CD4-positive, alpha-beta T cell (primary cell): ENCODE measurements around the gene BRMS1. TPM values are rescaled to one million over a fixed set of nuclear protein-coding genes. Genes with fewer than 3 reads are reported as not detected.

Source experiments
- ATAC-seq: fragments of 200-7000 bp; cut with Tn5 transposase; one replicate; pipeline ENCODE4 v1.10.0; 2022; ENCODE audit warnings: mild to moderate bottlenecking; ENCODE audit not compliant: poor library complexity
- CTCF ChIA-PET: fragments of 350-600 bp; sonication (Branson Sonifier 250); formaldehyde crosslinking; loops from one replicate; lab custom pipeline; 2021; ENCODE audit warnings: antibody characterized with exemption, inconsistent platforms; lab: Charles Lee
- POLR2A ChIA-PET: fragments of 350-600 bp; sonication (Branson Sonifier 250); formaldehyde crosslinking; loops from one replicate; lab custom pipeline; 2021; ENCODE audit warnings: antibody characterized with exemption, inconsistent platforms; lab: Charles Lee
- DNase-seq, 14 experiments: peaks; one replicate each; pipeline ENCODE4 v3.0.0-alpha.2; 2013 to 2020; ENCODE audit warnings: mixed read lengths in 2 of 14
- H3K27ac ChIP-seq, 2 donors: one replicate each; pipeline versions ENCODE4 v1.5.1 to v1.7.0; 2013; ENCODE audit warnings: low read length in 2 of 2, low read depth in 1 of 2, mild to moderate bottlenecking in 1 of 2
- H3K27me3 ChIP-seq, 2 experiments: 1 replicate in 1 of 2; 2 replicates in 1 of 2; pipeline versions ENCODE4 v1.6.1 to v1.7.0; 2013; ENCODE audit warnings: low read length in 2 of 2, control low read depth in 1 of 2, mild to moderate bottlenecking in 1 of 2, moderate library complexity in 1 of 2; ENCODE audit not compliant: insufficient read depth in 2 of 2, control insufficient read depth in 1 of 2
- H3K36me3 ChIP-seq: one replicate; pipeline ENCODE4 v1.6.1; 2013; ENCODE audit warnings: low read length, control low read depth; ENCODE audit not compliant: insufficient read depth
- H3K4me1 ChIP-seq: one replicate; pipeline ENCODE4 v1.6.1; 2013; ENCODE audit warnings: low read length, control low read depth; ENCODE audit not compliant: insufficient read depth
- H3K4me3 ChIP-seq: one replicate; pipeline ENCODE4 v1.5.1; 2013; ENCODE audit warnings: mild to moderate bottlenecking, low read length, moderate library complexity
- H3K9me3 ChIP-seq, 2 experiments: 1 replicate in 1 of 2; 2 replicates in 1 of 2; pipeline versions ENCODE4 v1.6.1 to v1.7.0; 2013; ENCODE audit warnings: low read length in 2 of 2, mild to moderate bottlenecking in 2 of 2, control low read depth in 1 of 2, moderate library complexity in 1 of 2; ENCODE audit not compliant: control insufficient read depth in 1 of 2, insufficient read depth in 1 of 2
- H3K27ac Mint-ChIP-seq: one replicate; pipeline ENCODE4 v1.8.0; 2020; ENCODE audit warnings: mixed read lengths
- H3K27me3 Mint-ChIP-seq: one replicate; pipeline ENCODE4 v1.8.0; 2021; ENCODE audit warnings: mixed read lengths
- H3K36me3 Mint-ChIP-seq: one replicate; pipeline ENCODE4 v1.8.0; 2021; ENCODE audit warnings: low read depth, mixed read lengths
- H3K4me1 Mint-ChIP-seq: one replicate; pipeline ENCODE4 v1.8.0; 2021; ENCODE audit warnings: low read depth, mixed read lengths
- H3K4me3 Mint-ChIP-seq: one replicate; pipeline ENCODE4 v1.8.0; 2020; ENCODE audit warnings: mild to moderate bottlenecking, mixed read lengths
- H3K9me3 Mint-ChIP-seq: one replicate; pipeline ENCODE4 v1.8.0; 2020; ENCODE audit warnings: mixed read lengths
- CTCF ChIP-seq: fragments of 200-600 bp; IDR thresholded peaks from one replicate; pipeline ENCODE4 v1.8.0; 2022; ENCODE audit warnings: antibody characterized with exemption, mild to moderate bottlenecking
- intact Hi-C, 2 experiments: fragments of 100-400 bp; cut with DNase I in 1 of 2; cut with micrococcal nuclease in 1 of 2; formaldehyde crosslinking; loops; one replicate each; pipeline versions ENCODE4 v1.15.1 to v1.9.0; 2023 to 2025; cut with DNase I, micrococcal nuclease
- total RNA-seq, 174 experiments: library from RNA in 2 of 174; stranded (reverse) in 2 of 174; gene quantifications; one replicate each; pipeline ENCODE4 v1.2.3 and lab custom pipeline; 2021 to 2026

Gene BRMS1
- total RNA-seq, 2 experiments from 2014 or later, result 52.7 to 58.4 TPM

- Mint-ChIP-seq H3K4me3 (no peak overlapping the region), H3K27me3 (no peaks in the 10 kb centered on the region), H3K36me3 (no peaks in the 10 kb centered on the region), H3K9me3 (no peaks in the 10 kb centered on the region), H3K27ac (peak overlapping the region; percentile 85), H3K4me1 (peaks cover 32% of the 10 kb centered on the region)
- no peaks in the 10 kb centered on the region for H3K27me3 ChIP-seq
- H3K36me3 ChIP-seq, result no peaks in the 10 kb centered on the region
- no peak for TF ChIP-seq CTCF
- no peaks in the 10 kb centered on the region for H3K9me3 ChIP-seq
- ChIA-PET POLR2A (interaction anchor here (1.2 to 2.9 kb wide), 3 partner anchors 12 to 17 kb away, joined by 6 to 13 read pairs (median 11); partner anchors contain the start of gene CD248), CTCF (interaction anchor here (0.9 to 4.0 kb wide), 3 partner anchors 17 to 109 kb away, joined by 3 to 30 read pairs (median 4); partner anchors contain the start of gene MRPL11)
- DNase-seq (no peak), ATAC-seq (no peak)
- no peak overlapping the region for H3K4me3 ChIP-seq
- no peak overlapping the region for H3K27ac ChIP-seq
- intact Hi-C loops, result loop anchor here (1.0 to 5.0 kb wide), 2 partner anchors 58 kb away; no protein-coding TSS in a partner anchor
- H3K4me1 ChIP-seq, result peaks cover 46% of the 10 kb centered on the region
These were observed 15.7 kb downstream of the BRMS1 start for GRCh38 chr11:66329165-66329673.

- H3K4me1 Mint-ChIP-seq, result peaks cover 39% of the 10 kb centered on the region
- H3K4me3 Mint-ChIP-seq, result peak overlapping the region; percentile 42
- Histone ChIP-seq H3K4me3 (no peak overlapping the region), H3K9me3 (no peaks in the 10 kb centered on the region), H3K27me3 (no peaks in the 10 kb centered on the region), H3K27ac (no peak overlapping the region), H3K4me1 (peaks cover 46% of the 10 kb centered on the region), H3K36me3 (no peaks in the 10 kb centered on the region)
- H3K36me3 Mint-ChIP-seq, result no peaks in the 10 kb centered on the region
- peak; percentile 90 for ATAC-seq
- intact Hi-C loops, result loop anchor here (1.0 to 5.0 kb wide), 5 partner anchors 16 to 59 kb away; partner anchors contain the start of gene BRMS1 (in 1 of the 2)
- peak overlapping the region; percentile 85 for H3K27ac Mint-ChIP-seq
- no peaks in the 10 kb centered on the region for H3K9me3 Mint-ChIP-seq
- TF ChIP-seq CTCF, result peak; percentile 93
- ChIA-PET CTCF (interaction anchor here (0.9 to 4.0 kb wide), 3 partner anchors 16 to 110 kb away, joined by 3 to 30 read pairs (median 4); partner anchors contain the start of gene MRPL11), POLR2A (interaction anchor here (1.2 to 1.4 kb wide), 2 partner anchors 11 to 17 kb away, joined by 6 to 11 read pairs; partner anchors contain the start of gene CD248)
- DNase-seq, result peak; percentile 68 to 92 (median 77)
- H3K27me3 Mint-ChIP-seq, result no peaks in the 10 kb centered on the region
These were observed 16.4 kb downstream of the BRMS1 start for GRCh38 chr11:66328302-66329144.

GRCh38 chr11:66328031-66328301, 16.9 kb downstream of the BRMS1 start:
- no peak for TF ChIP-seq CTCF
- no peaks in the 10 kb centered on the region for H3K36me3 Mint-ChIP-seq
- H3K27me3 ChIP-seq, result no peaks in the 10 kb centered on the region
- CTCF ChIA-PET, result no interaction called here
- POLR2A ChIA-PET, result interaction anchor here (1.4 kb wide), 1 partner anchor 16 kb away, joined by 11 read pairs; no protein-coding TSS in a partner anchor
- peaks cover 45% of the 10 kb centered on the region for H3K4me1 Mint-ChIP-seq
- H3K27ac Mint-ChIP-seq, result peak overlapping the region; percentile 85
- H3K36me3 ChIP-seq, result no peaks in the 10 kb centered on the region
- H3K27ac ChIP-seq, result no peak overlapping the region
- H3K9me3 Mint-ChIP-seq, result no peaks in the 10 kb centered on the region
- no peaks in the 10 kb centered on the region for H3K9me3 ChIP-seq
- no peaks in the 10 kb centered on the region for H3K27me3 Mint-ChIP-seq
- H3K4me3 Mint-ChIP-seq, result peak overlapping the region; percentile 42
- intact Hi-C loops, result loop anchor here (1.0 to 5.0 kb wide), 4 partner anchors 16 to 59 kb away; partner anchors contain the start of gene BRMS1 (in 1 of the 2)
- H3K4me3 ChIP-seq, result no peak overlapping the region
- H3K4me1 ChIP-seq, result peaks cover 46% of the 10 kb centered on the region
- DNase-seq (peak in 3 of 14 experiments; percentile 54 to 80 (median 64)), ATAC-seq (peak; percentile 35)
